ENCODE data around the gene PTPRN2.

GRCh38 chr7:158314394-158314793 lies 273.2 kb downstream of the PTPRN2 start:
- TF ChIP-seq POLR2AphosphoS5 (IDR thresholded peaks at IDR 0.05; ENCODE audit: low read depth, low read length) (no peak), TAF1 (IDR thresholded peaks at IDR 0.05; ENCODE audit: borderline replicate concordance, low read depth, low read length) (no peak)
